ENCODE results near the gene KDM6B.

DNA sequence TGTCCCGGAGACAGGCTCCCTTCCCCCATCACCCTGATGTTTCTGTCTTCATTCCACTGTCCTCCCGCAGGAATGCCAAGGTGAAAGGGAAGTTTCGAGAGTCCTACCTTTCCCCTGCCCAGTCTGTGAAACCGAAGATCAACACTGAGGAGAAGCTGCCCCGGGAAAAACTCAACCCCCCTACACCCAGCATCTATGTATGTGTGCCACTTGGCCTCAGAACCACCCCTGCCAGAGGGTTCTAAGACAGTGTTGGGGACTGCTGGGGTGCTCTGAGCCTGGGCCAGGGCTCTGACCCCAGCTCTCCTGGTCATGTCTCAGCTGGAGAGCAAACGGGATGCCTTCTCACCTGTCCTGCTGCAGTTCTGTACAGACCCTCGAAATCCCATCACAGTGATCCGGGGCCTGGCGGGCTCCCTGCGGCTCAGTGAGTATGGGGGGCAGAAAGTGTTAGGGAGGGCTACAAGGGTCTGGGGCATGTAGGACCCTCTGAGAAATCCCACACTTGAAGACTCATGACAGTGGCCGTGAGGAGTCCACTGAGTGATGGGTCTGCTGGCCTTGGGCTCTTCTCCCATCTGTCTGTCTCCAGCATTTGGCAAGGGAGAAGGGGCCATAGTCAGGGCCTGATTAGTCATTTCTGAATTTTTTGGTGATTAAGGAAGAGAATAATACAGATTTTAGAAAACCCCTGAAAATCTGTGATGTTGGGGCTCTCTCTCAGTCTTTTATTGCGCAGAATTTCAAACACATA lies 15.9 kb downstream of the KDM6B start:
- TF ChIP-seq POLR2A (IDR thresholded peaks at IDR 0.05) (no peak), POLR2AphosphoS5 (IDR thresholded peaks at IDR 0.05) (no peak)
- TF ChIP-seq, protein P1, sequence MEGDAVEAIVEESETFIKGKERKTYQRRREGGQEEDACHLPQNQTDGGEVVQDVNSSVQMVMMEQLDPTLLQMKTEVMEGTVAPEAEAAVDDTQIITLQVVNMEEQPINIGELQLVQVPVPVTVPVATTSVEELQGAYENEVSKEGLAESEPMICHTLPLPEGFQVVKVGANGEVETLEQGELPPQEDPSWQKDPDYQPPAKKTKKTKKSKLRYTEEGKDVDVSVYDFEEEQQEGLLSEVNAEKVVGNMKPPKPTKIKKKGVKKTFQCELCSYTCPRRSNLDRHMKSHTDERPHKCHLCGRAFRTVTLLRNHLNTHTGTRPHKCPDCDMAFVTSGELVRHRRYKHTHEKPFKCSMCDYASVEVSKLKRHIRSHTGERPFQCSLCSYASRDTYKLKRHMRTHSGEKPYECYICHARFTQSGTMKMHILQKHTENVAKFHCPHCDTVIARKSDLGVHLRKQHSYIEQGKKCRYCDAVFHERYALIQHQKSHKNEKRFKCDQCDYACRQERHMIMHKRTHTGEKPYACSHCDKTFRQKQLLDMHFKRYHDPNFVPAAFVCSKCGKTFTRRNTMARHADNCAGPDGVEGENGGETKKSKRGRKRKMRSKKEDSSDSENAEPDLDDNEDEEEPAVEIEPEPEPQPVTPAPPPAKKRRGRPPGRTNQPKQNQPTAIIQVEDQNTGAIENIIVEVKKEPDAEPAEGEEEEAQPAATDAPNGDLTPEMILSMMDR (IDR thresholded peaks at IDR 0.05), result no peak
